ENCODE results near the gene ALK. TPM values are rescaled to one million over a fixed set of nuclear protein-coding genes. Genes with fewer than 3 reads are reported as not detected.

ALK gene
- total RNA-seq, 1 experiment from 2014 or later, result 14.7 TPM

DNA sequence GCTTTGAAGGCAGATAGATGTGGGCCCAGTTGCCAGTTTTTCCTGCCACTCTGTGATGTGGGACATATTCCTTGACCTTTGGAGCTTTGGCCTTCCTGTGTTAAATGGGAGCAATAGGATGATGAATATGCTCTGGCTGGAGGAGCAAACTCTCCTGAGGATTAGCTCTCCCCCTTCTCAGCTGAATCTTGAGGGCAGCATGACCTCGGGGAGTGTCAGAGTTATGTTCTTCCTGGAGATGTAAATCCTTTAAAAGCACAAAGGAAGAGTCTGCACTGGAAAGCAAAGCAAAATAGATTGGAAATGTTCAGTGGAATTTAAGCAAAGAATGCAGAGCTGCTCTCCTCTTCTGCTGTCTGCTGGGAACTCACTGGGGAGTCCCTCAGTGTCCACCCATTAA is 160.1 kb downstream of the ALK start:
- no peaks in the 10 kb centered on the region for H3K36me3 ChIP-seq (ENCODE audit: insufficient read depth, low read length, poor library complexity, severe bottlenecking)
- H3K27ac ChIP-seq (ENCODE audit: low read depth, low read length, poor library complexity, severe bottlenecking), result no peak overlapping the region
- H3K9me3 ChIP-seq (ENCODE audit: low read depth, low read length, poor library complexity, severe bottlenecking), result no peaks in the 10 kb centered on the region
- no peak overlapping the region for H3K4me3 ChIP-seq (ENCODE audit: low read depth, low read length, poor library complexity, severe bottlenecking)
- H3K4me1 ChIP-seq (ENCODE audit: insufficient read depth, low read length, poor library complexity, severe bottlenecking), result no peaks in the 10 kb centered on the region
- TF ChIP-seq, protein P1, sequence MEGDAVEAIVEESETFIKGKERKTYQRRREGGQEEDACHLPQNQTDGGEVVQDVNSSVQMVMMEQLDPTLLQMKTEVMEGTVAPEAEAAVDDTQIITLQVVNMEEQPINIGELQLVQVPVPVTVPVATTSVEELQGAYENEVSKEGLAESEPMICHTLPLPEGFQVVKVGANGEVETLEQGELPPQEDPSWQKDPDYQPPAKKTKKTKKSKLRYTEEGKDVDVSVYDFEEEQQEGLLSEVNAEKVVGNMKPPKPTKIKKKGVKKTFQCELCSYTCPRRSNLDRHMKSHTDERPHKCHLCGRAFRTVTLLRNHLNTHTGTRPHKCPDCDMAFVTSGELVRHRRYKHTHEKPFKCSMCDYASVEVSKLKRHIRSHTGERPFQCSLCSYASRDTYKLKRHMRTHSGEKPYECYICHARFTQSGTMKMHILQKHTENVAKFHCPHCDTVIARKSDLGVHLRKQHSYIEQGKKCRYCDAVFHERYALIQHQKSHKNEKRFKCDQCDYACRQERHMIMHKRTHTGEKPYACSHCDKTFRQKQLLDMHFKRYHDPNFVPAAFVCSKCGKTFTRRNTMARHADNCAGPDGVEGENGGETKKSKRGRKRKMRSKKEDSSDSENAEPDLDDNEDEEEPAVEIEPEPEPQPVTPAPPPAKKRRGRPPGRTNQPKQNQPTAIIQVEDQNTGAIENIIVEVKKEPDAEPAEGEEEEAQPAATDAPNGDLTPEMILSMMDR (conservative IDR thresholded peaks at IDR 0.05; ENCODE audit: low read depth, low read length), result no peak
- TF ChIP-seq EZH2 (IDR thresholded peaks at IDR 0.05; ENCODE audit: borderline replicate concordance, low read depth, low read length, poor library complexity, severe bottlenecking), result no peak
- BruUV-seq (replicated peaks), result no TSS peak
- ChIA-PET CTCF (no interaction called here), POLR2A (ENCODE audit: low non-redundant PET) (no interaction called here)
- H3K27me3 ChIP-seq (replicated peaks; ENCODE audit: insufficient read depth, low read depth, low read length, poor library complexity), result no peaks in the 10 kb centered on the region
- no peak for DNase-seq (ENCODE audit: low spot score)
- intact Hi-C loops (cut with micrococcal nuclease; ENCODE audit: unreplicated experiment), result no loop called here

DNA sequence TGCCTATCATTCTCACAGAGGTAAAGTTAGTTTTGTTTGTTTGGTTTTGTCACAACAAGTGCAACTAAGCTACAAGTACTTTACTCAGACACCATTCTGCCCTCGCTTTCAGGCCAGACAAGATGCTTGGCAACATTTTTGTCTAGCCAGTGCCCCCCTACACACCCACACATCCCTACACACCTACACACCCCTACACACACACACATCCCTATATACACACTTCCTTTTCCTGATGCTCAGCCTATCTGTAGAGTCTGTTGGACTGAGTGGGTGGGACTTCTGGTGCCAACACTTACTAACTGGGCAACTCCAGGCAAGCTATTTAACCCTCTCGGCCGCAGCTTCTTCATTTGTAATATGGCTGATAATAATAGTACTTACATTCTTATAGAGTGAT is 161.4 kb downstream of the ALK start:
- CTCF ChIA-PET, result no interaction called here
- no peaks in the 10 kb centered on the region for H3K27me3 ChIP-seq (replicated peaks; ENCODE audit: insufficient read depth, low read depth, low read length, poor library complexity)
- no peak overlapping the region for H3K27ac ChIP-seq (ENCODE audit: low read depth, low read length, poor library complexity, severe bottlenecking)
- H3K36me3 ChIP-seq (ENCODE audit: insufficient read depth, low read length, poor library complexity, severe bottlenecking), result no peaks in the 10 kb centered on the region
- DNase-seq (ENCODE audit: low spot score), result no peak
- POLR2A ChIA-PET (ENCODE audit: low non-redundant PET), result no interaction called here
- no peaks in the 10 kb centered on the region for H3K4me1 ChIP-seq (ENCODE audit: insufficient read depth, low read length, poor library complexity, severe bottlenecking)
- intact Hi-C loops (cut with micrococcal nuclease; ENCODE audit: unreplicated experiment), result no loop called here
- no peak overlapping the region for H3K4me3 ChIP-seq (ENCODE audit: low read depth, low read length, poor library complexity, severe bottlenecking)
- no peaks in the 10 kb centered on the region for H3K9me3 ChIP-seq (ENCODE audit: low read depth, low read length, poor library complexity, severe bottlenecking)
- TF ChIP-seq, protein P1 (conservative IDR thresholded peaks at IDR 0.05; ENCODE audit: low read depth, low read length), result no peak
- TF ChIP-seq EZH2 (IDR thresholded peaks at IDR 0.05; ENCODE audit: borderline replicate concordance, low read depth, low read length, poor library complexity, severe bottlenecking), result no peak
- BruUV-seq (replicated peaks), result no TSS peak

DNA sequence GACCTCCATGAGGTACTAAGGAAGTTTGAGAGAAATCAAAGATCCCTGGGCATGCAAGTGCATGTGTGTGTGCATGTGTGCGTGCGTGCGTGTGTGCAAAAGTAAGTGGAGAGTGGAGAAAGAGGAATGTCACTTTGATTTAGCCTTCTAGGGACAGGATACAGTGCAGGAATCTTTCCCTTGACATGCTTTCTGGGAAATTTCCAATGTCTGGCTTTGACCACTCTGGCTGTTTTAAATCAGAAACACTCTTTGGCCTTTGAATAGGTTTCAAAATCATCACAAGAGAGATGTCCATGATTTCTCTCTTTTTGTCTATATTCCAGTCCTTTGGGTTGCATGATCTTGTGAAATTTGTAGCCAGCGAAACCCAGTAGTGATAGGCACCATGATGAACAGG is 162.0 kb downstream of the ALK start:
- no peaks in the 10 kb centered on the region for H3K36me3 ChIP-seq (ENCODE audit: insufficient read depth, low read length, poor library complexity, severe bottlenecking)
- H3K27me3 ChIP-seq (replicated peaks; ENCODE audit: insufficient read depth, low read depth, low read length, poor library complexity), result no peaks in the 10 kb centered on the region
- no peak overlapping the region for H3K27ac ChIP-seq (ENCODE audit: low read depth, low read length, poor library complexity, severe bottlenecking)
- no peaks in the 10 kb centered on the region for H3K4me1 ChIP-seq (ENCODE audit: insufficient read depth, low read length, poor library complexity, severe bottlenecking)
- H3K9me3 ChIP-seq (ENCODE audit: low read depth, low read length, poor library complexity, severe bottlenecking), result no peaks in the 10 kb centered on the region
- TF ChIP-seq EZH2 (IDR thresholded peaks at IDR 0.05; ENCODE audit: borderline replicate concordance, low read depth, low read length, poor library complexity, severe bottlenecking), result no peak
- TF ChIP-seq, protein P1 (conservative IDR thresholded peaks at IDR 0.05; ENCODE audit: low read depth, low read length), result no peak
- ChIA-PET POLR2A (ENCODE audit: low non-redundant PET) (no interaction called here), CTCF (no interaction called here)
- H3K4me3 ChIP-seq (ENCODE audit: low read depth, low read length, poor library complexity, severe bottlenecking), result no peak overlapping the region
- no peak for DNase-seq (ENCODE audit: low spot score)
- intact Hi-C loops (cut with micrococcal nuclease; ENCODE audit: unreplicated experiment), result loop anchor here (5.0 kb wide), 1 partner anchor 1422 kb away; no protein-coding TSS in a partner anchor
- BruUV-seq (replicated peaks), result no TSS peak

Measured in A673 (cell line).